ENCODE measurements around the gene MAP4K4.

The MAP4K4 gene

GRCh38 chr2:101790857-101791256 is 93.3 kb downstream of the MAP4K4 start:
- TF ChIP-seq CTCF (IDR thresholded peaks at IDR 0.05; ENCODE audit: extremely low read depth, insufficient read depth, missing control alignments) = no peak
- no peak for DNase-seq (ENCODE audit: low spot score)
- in situ Hi-C loops (cut with MboI; ENCODE audit: low pct_unique_long_range_greater_than_20kb, low sequenced_read_pairs, unreplicated experiment) = no loop called here

GRCh38 chr2:101792208-101792607 is 94.7 kb downstream of the MAP4K4 start:
- in situ Hi-C loops (cut with MboI; ENCODE audit: low pct_unique_long_range_greater_than_20kb, low sequenced_read_pairs, unreplicated experiment) = no loop called here
- no peak for DNase-seq (ENCODE audit: low spot score)
- TF ChIP-seq CTCF (IDR thresholded peaks at IDR 0.05; ENCODE audit: extremely low read depth, insufficient read depth, missing control alignments) = no peak

GRCh38 chr2:101793277-101793969 is 95.9 kb downstream of the MAP4K4 start:
- TF ChIP-seq CTCF (IDR thresholded peaks at IDR 0.05; ENCODE audit: extremely low read depth, insufficient read depth, missing control alignments) = no peak
- DNase-seq (ENCODE audit: low spot score) = no peak
- in situ Hi-C loops (cut with MboI; ENCODE audit: low pct_unique_long_range_greater_than_20kb, low sequenced_read_pairs, unreplicated experiment) = no loop called here

- TF ChIP-seq CTCF (IDR thresholded peaks at IDR 0.05; ENCODE audit: extremely low read depth, insufficient read depth, missing control alignments) = no peak
- in situ Hi-C loops (cut with MboI; ENCODE audit: low pct_unique_long_range_greater_than_20kb, low sequenced_read_pairs, unreplicated experiment) = no loop called here
- no peak for DNase-seq (ENCODE audit: low spot score)
Observed at GRCh38 chr2:101794141-101794540, 96.6 kb downstream of the MAP4K4 start.

DNA sequence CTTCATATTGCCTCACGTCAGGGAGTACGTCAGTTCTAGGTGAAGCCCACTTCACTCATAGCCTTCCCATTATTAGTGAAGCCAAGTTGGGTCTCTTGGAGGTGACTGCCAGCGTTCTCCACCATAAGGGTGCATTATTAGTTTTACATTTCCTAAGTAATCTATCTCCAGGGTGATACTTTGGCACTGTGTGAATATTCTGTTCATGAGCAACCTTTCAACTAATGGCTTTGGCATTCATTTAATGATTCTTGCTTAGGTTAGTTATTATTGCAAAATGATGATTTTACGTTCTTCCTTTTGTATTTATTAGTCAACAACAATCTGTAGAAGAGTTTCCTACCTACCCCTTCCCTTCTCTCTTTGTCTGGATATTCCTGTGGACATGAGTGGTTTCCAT is 97.5 kb downstream of the MAP4K4 start:
- in situ Hi-C loops (cut with MboI; ENCODE audit: low pct_unique_long_range_greater_than_20kb, low sequenced_read_pairs, unreplicated experiment) = no loop called here
- TF ChIP-seq CTCF (IDR thresholded peaks at IDR 0.05; ENCODE audit: extremely low read depth, insufficient read depth, missing control alignments) = no peak
- no peak for DNase-seq (ENCODE audit: low spot score)

DNA sequence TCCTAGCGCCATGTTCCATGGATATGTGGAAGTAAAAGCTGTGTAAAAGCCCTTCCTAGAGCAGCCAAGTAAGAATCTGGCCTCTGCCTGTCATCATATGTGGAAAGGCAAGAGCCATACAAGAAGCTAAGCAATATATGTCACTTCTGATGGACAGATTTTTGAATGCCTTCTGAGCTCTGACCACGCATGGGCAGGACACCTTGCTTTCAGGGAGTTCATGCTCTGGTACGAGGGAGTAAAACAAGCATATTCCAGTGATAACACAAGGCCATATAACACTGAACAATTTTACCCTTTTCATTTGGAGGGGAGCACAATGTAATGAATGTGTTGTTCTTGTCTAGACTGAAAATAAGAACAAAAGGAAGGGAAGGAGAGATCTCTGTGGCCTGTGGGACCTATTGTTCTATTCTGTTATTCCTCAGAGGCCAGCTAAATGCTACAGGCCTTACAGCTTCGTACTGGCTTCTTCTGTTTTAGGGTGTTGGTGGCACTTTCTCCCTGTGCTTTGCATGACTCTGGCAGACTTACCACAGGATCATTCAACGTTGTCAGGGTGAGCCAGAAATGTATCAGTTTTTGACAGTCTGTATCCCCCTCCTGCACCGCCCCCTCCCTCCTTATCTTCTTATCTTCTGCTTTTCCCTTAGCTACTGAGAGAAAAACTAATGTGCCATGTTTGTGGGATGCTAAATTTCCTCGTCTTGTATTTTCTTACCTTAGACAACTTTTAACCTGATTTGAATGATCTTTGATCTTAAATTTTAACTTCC is 99.5 kb downstream of the MAP4K4 start:
- no peak for DNase-seq (ENCODE audit: low spot score)
- TF ChIP-seq CTCF (IDR thresholded peaks at IDR 0.05; ENCODE audit: extremely low read depth, insufficient read depth, missing control alignments) = no peak
- in situ Hi-C loops (cut with MboI; ENCODE audit: low pct_unique_long_range_greater_than_20kb, low sequenced_read_pairs, unreplicated experiment) = no loop called here

Measured in GM13977 (cell line).